Kidney epithelial cell (primary cell): Measurements from ENCODE around the gene ITPA. TPM values are rescaled to one million over a fixed set of nuclear protein-coding genes. Genes with fewer than 3 reads are reported as not detected.

ENCODE experiments used
- DNase-seq: peaks from one replicate; pipeline ENCODE4 v3.0.0-alpha.2; 2010; ENCODE audit warnings: low read depth
- H3K27me3 ChIP-seq: 2 replicates; pipeline ENCODE4 v1.6.0; 2011; ENCODE audit warnings: low read length; ENCODE audit not compliant: control insufficient read depth, insufficient read depth
- H3K36me3 ChIP-seq: 2 replicates; pipeline ENCODE4 v1.5.1; 2011; ENCODE audit warnings: low read length; ENCODE audit not compliant: control insufficient read depth, insufficient read depth
- H3K4me3 ChIP-seq: 2 replicates; pipeline ENCODE4 v1.5.1; 2011; ENCODE audit warnings: low read depth, mild to moderate bottlenecking, control low read depth, low read length
- CTCF ChIP-seq: IDR thresholded peaks from 2 replicates; pipeline ENCODE4 v1.5.1; 2011; ENCODE audit warnings: mild to moderate bottlenecking, moderate library complexity, low read length, control low read depth, inconsistent platforms; ENCODE audit not compliant: insufficient read depth, poor library complexity, severe bottlenecking
- total RNA-seq: library from RNA; depleted of rRNA; stranded (reverse); fragments of >200 nt; gene quantifications from 2 replicates; pipeline ENCODE4 v1.2.3, GENCODE V29; 2015

Gene ITPA
- total RNA-seq, result 71.2 and 80.5 TPM in 2 replicates

- H3K4me3 ChIP-seq, result peak within 1 kb of the TSS; percentile 90
- H3K36me3 ChIP-seq, result peaks cover 2% of the 10 kb centered on the region
- DNase-seq, result no peak
- H3K27me3 ChIP-seq, result no peaks in the 10 kb centered on the region
- no peak for TF ChIP-seq CTCF
These were observed at the start of gene ITPA for GRCh38 chr20:3209257-3209945. Gene ITPA (plus strand): TSS chr20:3209498. CDS start chr20:3209552, 54 bp downstream.

GRCh38 chr20:3160418-3160817 lies 48.9 kb upstream of the ITPA start:
- H3K4me3 ChIP-seq, result no peak overlapping the region
- no peaks in the 10 kb centered on the region for H3K27me3 ChIP-seq
- no peak for DNase-seq
- no peaks in the 10 kb centered on the region for H3K36me3 ChIP-seq
- no peak for TF ChIP-seq CTCF

GRCh38 chr20:3161316-3162079 lies 47.8 kb upstream of the ITPA start:
- no peak for DNase-seq
- no peak for TF ChIP-seq CTCF
- Histone ChIP-seq H3K27me3 (no peaks in the 10 kb centered on the region), H3K4me3 (no peak overlapping the region), H3K36me3 (no peaks in the 10 kb centered on the region)

GRCh38 chr20:3162080-3162611 lies 47.2 kb upstream of the ITPA start:
- TF ChIP-seq CTCF, result no peak
- Histone ChIP-seq H3K4me3 (no peak overlapping the region), H3K36me3 (no peaks in the 10 kb centered on the region), H3K27me3 (no peaks in the 10 kb centered on the region)
- no peak for DNase-seq

- Histone ChIP-seq H3K27me3 (peaks cover 10% of the 10 kb centered on the region), H3K36me3 (no peaks in the 10 kb centered on the region), H3K4me3 (no peak overlapping the region)
- TF ChIP-seq CTCF, result no peak
- DNase-seq, result no peak
These were observed 45.9 kb upstream of the ITPA start for GRCh38 chr20:3163099-3164042.
